ENCODE data around the gene PPP6R2.

GRCh38 chr22:50482107-50483074 lies 139.3 kb downstream of the PPP6R2 start:
- TF ChIP-seq CTCF (conservative IDR thresholded peaks at IDR 0.05 in 1 of 2, IDR thresholded peaks at IDR 0.05 in 1 of 2; ENCODE audit: extremely low read depth in 1 of 2, insufficient read depth in 1 of 2, low read depth in 1 of 2, low read length in 2 of 2), result no peak
- no peak for TF ChIP-seq EZH2 (IDR thresholded peaks at IDR 0.05; ENCODE audit: borderline replicate concordance, low read length)
